K562 (cell line): ENCODE results near the gene KISS1R. TPM values are rescaled to one million over a fixed set of nuclear protein-coding genes. Genes with fewer than 3 reads are reported as not detected.

ENCODE experiments used
- ARNT ChIP-seq, 2 experiments: fragments of 450-650 bp; IDR thresholded peaks; 2 replicates each; pipeline ENCODE4 v1.6.1; 2016; ENCODE audit warnings: mild to moderate bottlenecking in 1 of 2
- ATF7 ChIP-seq: fragments of 450-650 bp; IDR thresholded peaks from 2 replicates; pipeline ENCODE4 v1.7.1; 2014; ENCODE audit warnings: mild to moderate bottlenecking, moderate library complexity
- DNMT1 ChIP-seq: fragments of 450-650 bp; IDR thresholded peaks from 2 replicates; pipeline ENCODE4 v1.6.1; 2016; ENCODE audit warnings: antibody characterized with exemption, mild to moderate bottlenecking
- ESRRB ChIP-seq: fragments of 250-450 bp; sonication (Bioruptor Pico); IDR thresholded peaks from 2 replicates; pipeline ENCODE4 v1.5.0; 2020; ENCODE audit warnings: mild to moderate bottlenecking, moderate library complexity, borderline replicate concordance
- FOXA1 ChIP-seq: fragments of 450-650 bp; IDR thresholded peaks from 2 replicates; pipeline ENCODE4 v1.6.1; 2016; ENCODE audit warnings: mild to moderate bottlenecking, borderline replicate concordance
- GABPA ChIP-seq: fragments of 200-800 bp; sonication (Bioruptor generic); conservative IDR thresholded peaks from 2 replicates; pipeline ENCODE4 v1.6.1; 2016; ENCODE audit warnings: low read depth, missing genetic modification characterization, missing compliant biosample characterization
- GABPB1 ChIP-seq: sonication (generic); formaldehyde crosslinking; IDR thresholded peaks from 2 replicates; pipeline ENCODE4 v1.8.0; 2022; ENCODE audit warnings: mild to moderate bottlenecking, missing genetic modification reagents
- GATAD2B ChIP-seq: fragments of 450-650 bp; IDR thresholded peaks from 2 replicates; pipeline ENCODE4 v1.6.1; 2017; ENCODE audit warnings: mild to moderate bottlenecking, borderline replicate concordance
- GTF2F1 ChIP-seq: IDR thresholded peaks from 2 replicates; pipeline ENCODE4 v1.6.1; 2011; ENCODE audit warnings: low read depth, low read length, improper control_type of control experiment
- HINFP ChIP-seq: fragments of 450-650 bp; conservative IDR thresholded peaks from 2 replicates; pipeline ENCODE4 v1.6.1; 2016; ENCODE audit warnings: missing genetic modification characterization, low read depth, mild to moderate bottlenecking, control low read depth, missing compliant biosample characterization
- KLF10 ChIP-seq: fragments of 250-450 bp; sonication (Bioruptor Pico); IDR thresholded peaks from 2 replicates; pipeline ENCODE4 v1.6.1; 2021; ENCODE audit warnings: matching md5 sums
- MBD1 ChIP-seq: fragments of 250-450 bp; sonication (Bioruptor Pico); IDR thresholded peaks from 2 replicates; pipeline ENCODE4 v1.8.0; 2022; ENCODE audit warnings: inconsistent platforms
- PCBP1 ChIP-seq: fragments of 200-400 bp; formaldehyde crosslinking; IDR thresholded peaks from 2 replicates; pipeline ENCODE4 v1.6.1; 2018; ENCODE audit warnings: mild to moderate bottlenecking, low read depth, low read length; ENCODE audit not compliant: poor library complexity, severe bottlenecking
- PML ChIP-seq: IDR thresholded peaks from 2 replicates; pipeline ENCODE4 v1.6.1; 2012; ENCODE audit warnings: low read length, inconsistent platforms
- POU5F1 ChIP-seq: fragments of 150-350 bp; IDR thresholded peaks from 2 replicates; pipeline ENCODE4 v1.6.1; 2014; ENCODE audit warnings: borderline replicate concordance, low read length, low read depth, mild to moderate bottlenecking; ENCODE audit not compliant: partially characterized antibody
- SNIP1 ChIP-seq: fragments of 450-650 bp; IDR thresholded peaks from 2 replicates; pipeline ENCODE4 v1.7.1; 2017; ENCODE audit warnings: low read depth, mild to moderate bottlenecking
- TAF15 ChIP-seq: fragments of 200-400 bp; formaldehyde crosslinking; IDR thresholded peaks from 2 replicates; pipeline ENCODE4 v1.6.1; 2017; ENCODE audit warnings: mild to moderate bottlenecking, low read depth, low read length, moderate library complexity
- TEAD1 ChIP-seq, 2 experiments: fragments of 450-650 bp in 1 of 2; sonication (generic) in 1 of 2; formaldehyde crosslinking; IDR thresholded peaks; 2 replicates each; pipeline versions ENCODE4 v1.4.0 to v1.8.0; 2020 to 2022; ENCODE audit warnings: mild to moderate bottlenecking in 2 of 2, missing genetic modification reagents in 1 of 2
- ZBTB1 ChIP-seq: sonication (generic); formaldehyde crosslinking; IDR thresholded peaks from 2 replicates; pipeline ENCODE4 v1.8.1; 2023; ENCODE audit warnings: missing genetic modification reagents, low read depth, mild to moderate bottlenecking, borderline replicate concordance
- ZC3H4 ChIP-seq: sonication (generic); formaldehyde crosslinking; IDR thresholded peaks from 2 replicates; pipeline ENCODE4 v1.9.0; 2021; ENCODE audit warnings: missing genetic modification reagents, borderline replicate concordance
- ZNF184 ChIP-seq: sonication (generic); formaldehyde crosslinking; IDR thresholded peaks from 2 replicates; pipeline ENCODE4 v1.5.0; 2020; ENCODE audit warnings: missing genetic modification reagents
- ZNF239 ChIP-seq: fragments of 250-450 bp; sonication (Bioruptor Pico); IDR thresholded peaks from 2 replicates; pipeline ENCODE4 v1.4.0; 2020; ENCODE audit warnings: mild to moderate bottlenecking
- ZNF274 ChIP-seq: IDR thresholded peaks from 2 replicates; pipeline ENCODE4 v1.6.1; 2011; ENCODE audit warnings: low read depth, mild to moderate bottlenecking, low read length, moderate library complexity, borderline replicate concordance
- ZNF41 ChIP-seq: fragments of 250-450 bp; sonication (Bioruptor Pico); conservative IDR thresholded peaks from 2 replicates; pipeline ENCODE4 v1.4.0; 2020; ENCODE audit warnings: mild to moderate bottlenecking
- ZNF444 ChIP-seq: fragments of 250-450 bp; sonication (Bioruptor Pico); IDR thresholded peaks from 2 replicates; pipeline ENCODE4 v1.4.0; 2020; ENCODE audit warnings: mild to moderate bottlenecking, moderate library complexity
- polyA plus RNA-seq, 8 experiments: library from polyadenylated mRNA; depleted of rRNA in 4 of 8; stranded (reverse) in 5 of 8; unstranded in 3 of 8; fragments of >200 nt; fragmentation: Nextera tagmentation in 2 of 8; fragmentation: Illumina TruSeq in 1 of 8; extraction: Ambion mirVana in 2 of 8; extraction: Trizol in 1 of 8; gene quantifications; 2 replicates each; pipeline versions ENCODE4 v1.2.1 to v1.2.3, GENCODE V29; 2011 to 2014; ENCODE audit warnings: inconsistent platforms in 1 of 8, missing spikeins in 1 of 8
- total RNA-seq, 7 experiments: library from RNA; depleted of rRNA in 6 of 7; stranded (reverse); fragments of >200 nt in 6 of 7; fragmentation: Illumina TruSeq in 2 of 7; extraction: Trizol in 2 of 7; gene quantifications; 2 replicates each; pipeline versions ENCODE4 v1.2.1 to v1.2.3, GENCODE V29; 2011 to 2021; ENCODE audit warnings: low replicate concordance in 1 of 7
- TF ChIP-seq, protein P1 (sequence below): fragments of 450-650 bp; IDR thresholded peaks from one replicate; pipeline ENCODE4 v1.6.1; 2018; ENCODE audit warnings: mild to moderate bottlenecking, moderate library complexity; ENCODE audit not compliant: partially characterized antibody

The KISS1R gene
- total and polyA plus RNA-seq, 9 of the 15 experiments (the other 6 are each of a cell fraction or from before 2014, with no cell fraction given): 0.37 to 39.4 (median 2.0) TPM

DNA sequence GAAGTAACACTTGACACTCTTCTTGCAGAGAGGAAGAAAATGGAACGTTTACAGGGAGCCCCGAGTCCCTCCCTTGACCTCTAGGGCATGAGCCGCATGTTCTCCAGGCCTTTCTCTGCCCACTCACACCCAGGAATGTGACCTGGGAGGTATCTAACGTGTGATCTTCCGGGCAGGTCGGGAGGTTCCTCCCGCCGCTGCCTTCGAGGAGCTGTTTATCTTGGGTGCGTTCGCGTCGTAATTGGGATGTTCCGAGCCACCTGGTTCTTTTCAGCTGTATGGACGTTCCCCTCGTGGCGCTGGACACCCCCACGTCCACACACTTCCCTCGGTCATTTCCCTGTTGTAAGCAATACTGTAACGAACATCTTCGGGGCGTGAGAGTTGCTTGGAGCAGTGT is 22.3 kb downstream of the KISS1R start (continued):
- TF ChIP-seq ZNF41 (CRISPR knock-in tag): no peak
- TF ChIP-seq ATF7: no peak
- TF ChIP-seq TEAD1 (CRISPR knock-in tag; IDR thresholded peaks at IDR 0.05): no peak
- no peak for TF ChIP-seq DNMT1
- no peak for TF ChIP-seq ZC3H4 (CRISPR knock-in tag)
- TF ChIP-seq MBD1 (CRISPR knock-in tag): 0 out of 2 replicates have a peak, but pooled peaks have one; percentile 24
- TF ChIP-seq, protein P1, sequence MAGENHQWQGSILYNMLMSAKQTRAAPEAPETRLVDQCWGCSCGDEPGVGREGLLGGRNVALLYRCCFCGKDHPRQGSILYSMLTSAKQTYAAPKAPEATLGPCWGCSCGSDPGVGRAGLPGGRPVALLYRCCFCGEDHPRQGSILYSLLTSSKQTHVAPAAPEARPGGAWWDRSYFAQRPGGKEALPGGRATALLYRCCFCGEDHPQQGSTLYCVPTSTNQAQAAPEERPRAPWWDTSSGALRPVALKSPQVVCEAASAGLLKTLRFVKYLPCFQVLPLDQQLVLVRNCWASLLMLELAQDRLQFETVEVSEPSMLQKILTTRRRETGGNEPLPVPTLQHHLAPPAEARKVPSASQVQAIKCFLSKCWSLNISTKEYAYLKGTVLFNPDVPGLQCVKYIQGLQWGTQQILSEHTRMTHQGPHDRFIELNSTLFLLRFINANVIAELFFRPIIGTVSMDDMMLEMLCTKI: no peak
- TF ChIP-seq KLF10 (CRISPR knock-in tag): no peak
- no peak for TF ChIP-seq ZNF444
- no peak for TF ChIP-seq GATAD2B
- TF ChIP-seq POU5F1: no peak
- no peak for TF ChIP-seq FOXA1
- TF ChIP-seq TAF15: no peak
- no peak for TF ChIP-seq PML
- no peak for TF ChIP-seq ZNF184 (CRISPR knock-in tag)
- TF ChIP-seq ZNF274: no peak
- no peak for TF ChIP-seq ESRRB
- TF ChIP-seq ZNF239 (CRISPR knock-in tag): no peak
- TF ChIP-seq GTF2F1: no peak
- no peak for TF ChIP-seq GABPB1 (CRISPR knock-in tag)
- no peak for TF ChIP-seq GABPA (tag)
- TF ChIP-seq ARNT (IDR thresholded peaks at IDR 0.05): no peak
- no peak for TF ChIP-seq PCBP1
- TF ChIP-seq ZBTB1 (CRISPR knock-in tag): no peak
- TF ChIP-seq HINFP (tag): no peak
- no peak for TF ChIP-seq SNIP1
